Measurements from ENCODE around the gene PPIB.
A peak's percentile ranks its signal among the peaks of the same experiment; 100 is the strongest.

Gene PPIB

GRCh38 chr15:64185146-64185911 is 22.5 kb upstream of the PPIB start:
- Histone ChIP-seq H3K4me3 (ENCODE audit: low read length in 2 of 2) (no peak overlapping the region), H3K9ac (ENCODE audit: low read depth in 1 of 2, low read length in 2 of 2) (no peak overlapping the region), H3K9me3 (ENCODE audit: control insufficient read depth in 2 of 2, low read length in 2 of 2) (no peaks in the 10 kb centered on the region), H3K36me3 (ENCODE audit: control insufficient read depth in 2 of 2, insufficient read depth in 2 of 2, low read length in 2 of 2) (peaks cover 6 to 13% of the 10 kb centered on the region in 2 donors), H3K27me3 (ENCODE audit: control insufficient read depth in 2 of 2, insufficient read depth in 2 of 2, low read length in 2 of 2) (no peaks in the 10 kb centered on the region), H3K27ac (ENCODE audit: low read depth in 2 of 2, low read length in 2 of 2) (no peak overlapping the region), H3K4me1 (ENCODE audit: control insufficient read depth in 2 of 2, insufficient read depth in 2 of 2, low read length in 2 of 2) (no peaks in the 10 kb centered on the region)

- Histone ChIP-seq H3K36me3 (ENCODE audit: control insufficient read depth in 2 of 2, insufficient read depth in 2 of 2, low read length in 2 of 2) (peaks cover 6 to 23% of the 10 kb centered on the region in 2 donors), H3K4me3 (ENCODE audit: low read length in 2 of 2) (no peak overlapping the region), H3K27me3 (ENCODE audit: control insufficient read depth in 2 of 2, insufficient read depth in 2 of 2, low read length in 2 of 2) (no peaks in the 10 kb centered on the region), H3K27ac (ENCODE audit: low read depth in 2 of 2, low read length in 2 of 2) (no peak overlapping the region), H3K9ac (ENCODE audit: low read depth in 1 of 2, low read length in 2 of 2) (no peak overlapping the region), H3K9me3 (ENCODE audit: control insufficient read depth in 2 of 2, low read length in 2 of 2) (no peaks in the 10 kb centered on the region), H3K4me1 (ENCODE audit: control insufficient read depth in 2 of 2, insufficient read depth in 2 of 2, low read length in 2 of 2) (no peaks in the 10 kb centered on the region)
Measured at GRCh38 chr15:64182859-64183370, 20.1 kb upstream of the PPIB start.

GRCh38 chr15:64180235-64180824 is 17.5 kb upstream of the PPIB start:
- no peak overlapping the region for H3K4me3 ChIP-seq (ENCODE audit: low read length in 2 of 2)
- H3K27ac ChIP-seq (ENCODE audit: low read depth in 2 of 2, low read length in 2 of 2): no peak overlapping the region
- no peaks in the 10 kb centered on the region for H3K9me3 ChIP-seq (ENCODE audit: control insufficient read depth in 2 of 2, low read length in 2 of 2)
- H3K36me3 ChIP-seq (ENCODE audit: control insufficient read depth in 2 of 2, insufficient read depth in 2 of 2, low read length in 2 of 2): peaks cover 14 to 28% of the 10 kb centered on the region in 2 donors
- H3K27me3 ChIP-seq (ENCODE audit: control insufficient read depth in 2 of 2, insufficient read depth in 2 of 2, low read length in 2 of 2): no peaks in the 10 kb centered on the region
- H3K9ac ChIP-seq (ENCODE audit: low read depth in 1 of 2, low read length in 2 of 2): no peak overlapping the region
- no peaks in the 10 kb centered on the region for H3K4me1 ChIP-seq (ENCODE audit: control insufficient read depth in 2 of 2, insufficient read depth in 2 of 2, low read length in 2 of 2)

- Histone ChIP-seq H3K36me3 (ENCODE audit: control insufficient read depth in 2 of 2, insufficient read depth in 2 of 2, low read length in 2 of 2) (peaks cover 6 to 9% of the 10 kb centered on the region in 2 donors), H3K4me3 (ENCODE audit: low read length in 2 of 2) (no peak overlapping the region), H3K27ac (ENCODE audit: low read depth in 2 of 2, low read length in 2 of 2) (no peak overlapping the region), H3K9ac (ENCODE audit: low read depth in 1 of 2, low read length in 2 of 2) (no peak overlapping the region), H3K9me3 (ENCODE audit: control insufficient read depth in 2 of 2, low read length in 2 of 2) (no peaks in the 10 kb centered on the region), H3K27me3 (ENCODE audit: control insufficient read depth in 2 of 2, insufficient read depth in 2 of 2, low read length in 2 of 2) (no peaks in the 10 kb centered on the region), H3K4me1 (ENCODE audit: control insufficient read depth in 2 of 2, insufficient read depth in 2 of 2, low read length in 2 of 2) (peaks cover 9 to 19% of the 10 kb centered on the region in 2 donors)
Measured at GRCh38 chr15:64166102-64166890, 3.5 kb upstream of the PPIB start.

- Histone ChIP-seq H3K9ac (ENCODE audit: low read depth in 1 of 2, low read length in 2 of 2) (no peak overlapping the region), H3K27ac (ENCODE audit: low read depth in 2 of 2, low read length in 2 of 2) (peak overlapping the region in 1 of 2 donors; percentile 83), H3K4me3 (ENCODE audit: low read length in 2 of 2) (no peak overlapping the region)
Measured at GRCh38 chr15:64164436-64164835, 1.6 kb upstream of the PPIB start.

GRCh38 chr15:64163659-64164362 is 989 bp upstream of the PPIB start:
- peak overlapping the region; percentile 76 to 83 for H3K4me3 ChIP-seq (ENCODE audit: low read length in 2 of 2)
- H3K36me3 ChIP-seq (ENCODE audit: control insufficient read depth in 2 of 2, insufficient read depth in 2 of 2, low read length in 2 of 2): peaks cover 14 to 19% of the 10 kb centered on the region in 2 donors
- peak overlapping the region; percentile 85 for H3K9ac ChIP-seq (ENCODE audit: low read depth in 1 of 2, low read length in 2 of 2)
- no peaks in the 10 kb centered on the region for H3K27me3 ChIP-seq (ENCODE audit: control insufficient read depth in 2 of 2, insufficient read depth in 2 of 2, low read length in 2 of 2)
- peak overlapping the region; percentile 83 to 91 for H3K27ac ChIP-seq (ENCODE audit: low read depth in 2 of 2, low read length in 2 of 2)
- peaks cover 9 to 22% of the 10 kb centered on the region in 2 donors for H3K4me1 ChIP-seq (ENCODE audit: control insufficient read depth in 2 of 2, insufficient read depth in 2 of 2, low read length in 2 of 2)
- H3K9me3 ChIP-seq (ENCODE audit: control insufficient read depth in 2 of 2, low read length in 2 of 2): no peaks in the 10 kb centered on the region

More at GRCh38 chr15:64164436-64164835, 1.6 kb upstream of the PPIB start:
- peaks cover 9 to 22% of the 10 kb centered on the region in 2 donors for H3K4me1 ChIP-seq (ENCODE audit: control insufficient read depth in 2 of 2, insufficient read depth in 2 of 2, low read length in 2 of 2)
- H3K27me3 ChIP-seq (ENCODE audit: control insufficient read depth in 2 of 2, insufficient read depth in 2 of 2, low read length in 2 of 2): no peaks in the 10 kb centered on the region
- H3K36me3 ChIP-seq (ENCODE audit: control insufficient read depth in 2 of 2, insufficient read depth in 2 of 2, low read length in 2 of 2): peaks cover 10 to 13% of the 10 kb centered on the region in 2 donors
- no peaks in the 10 kb centered on the region for H3K9me3 ChIP-seq (ENCODE audit: control insufficient read depth in 2 of 2, low read length in 2 of 2)

- H3K4me3 ChIP-seq (ENCODE audit: low read length in 2 of 2): peak overlapping the region; percentile 92 to 95
- H3K9me3 ChIP-seq (ENCODE audit: control insufficient read depth in 2 of 2, low read length in 2 of 2): no peaks in the 10 kb centered on the region
- no peaks in the 10 kb centered on the region for H3K27me3 ChIP-seq (ENCODE audit: control insufficient read depth in 2 of 2, insufficient read depth in 2 of 2, low read length in 2 of 2)
- peak overlapping the region; percentile 88 to 91 for H3K27ac ChIP-seq (ENCODE audit: low read depth in 2 of 2, low read length in 2 of 2)
- H3K4me1 ChIP-seq (ENCODE audit: control insufficient read depth in 2 of 2, insufficient read depth in 2 of 2, low read length in 2 of 2): peaks cover 9 to 22% of the 10 kb centered on the region in 2 donors
- peak overlapping the region; percentile 92 to 94 for H3K9ac ChIP-seq (ENCODE audit: low read depth in 1 of 2, low read length in 2 of 2)
- H3K36me3 ChIP-seq (ENCODE audit: control insufficient read depth in 2 of 2, insufficient read depth in 2 of 2, low read length in 2 of 2): peaks cover 28 to 32% of the 10 kb centered on the region in 2 donors
Measured at GRCh38 chr15:64162478-64162868, 349 bp downstream of the PPIB start.

- Histone ChIP-seq H3K4me1 (ENCODE audit: control insufficient read depth in 2 of 2, insufficient read depth in 2 of 2, low read length in 2 of 2) (peaks cover 9 to 22% of the 10 kb centered on the region in 2 donors), H3K4me3 (ENCODE audit: low read length in 2 of 2) (peak overlapping the region; percentile 92 to 95), H3K27me3 (ENCODE audit: control insufficient read depth in 2 of 2, insufficient read depth in 2 of 2, low read length in 2 of 2) (no peaks in the 10 kb centered on the region), H3K9ac (ENCODE audit: low read depth in 1 of 2, low read length in 2 of 2) (peak overlapping the region; percentile 92 to 94), H3K9me3 (ENCODE audit: control insufficient read depth in 2 of 2, low read length in 2 of 2) (no peaks in the 10 kb centered on the region), H3K27ac (ENCODE audit: low read depth in 2 of 2, low read length in 2 of 2) (peak overlapping the region; percentile 88 to 91), H3K36me3 (ENCODE audit: control insufficient read depth in 2 of 2, insufficient read depth in 2 of 2, low read length in 2 of 2) (peaks cover 34 to 38% of the 10 kb centered on the region in 2 donors)
Measured at GRCh38 chr15:64161688-64162477, 939 bp downstream of the PPIB start.

Data from mucosa of rectum (tissue), 2 donors.